WTC11 (cell line): ENCODE measurements around the gene UGGT2. TPM values are rescaled to one million over a fixed set of nuclear protein-coding genes. Genes with fewer than 3 reads are reported as not detected.

Source experiments
- ATAC-seq: fragments of 200-7000 bp; cut with Tn5 transposase; 2 replicates; pipeline ENCODE4 v1.10.0; 2021; ENCODE audit warnings: mild to moderate bottlenecking, moderate library complexity
- CTCF ChIA-PET: fragments of 300-600 bp; sonication (Branson Sonifier 250); formaldehyde crosslinking; loops from one replicate; lab custom pipeline; 2021; ENCODE audit warnings: antibody characterized with exemption; lab: Charles Lee
- POLR2A ChIA-PET: fragments of 350-600 bp; sonication (Branson Sonifier 250); formaldehyde crosslinking; loops from one replicate; lab custom pipeline; 2021; ENCODE audit warnings: antibody characterized with exemption; lab: Charles Lee
- DNase-seq: peaks from one replicate; pipeline ENCODE4 v3.0.0; 2021; ENCODE audit warnings: low spot score
- H3K27ac Mint-ChIP-seq: 2 replicates; pipeline ENCODE4 v1.8.0; 2021; ENCODE audit warnings: mixed read lengths
- H3K27me3 Mint-ChIP-seq: 2 replicates; pipeline ENCODE4 v1.8.0; 2021; ENCODE audit warnings: low read depth, mild to moderate bottlenecking, moderate library complexity, mixed read lengths
- H3K36me3 Mint-ChIP-seq: 2 replicates; pipeline ENCODE4 v1.8.0; 2021; ENCODE audit warnings: mixed read lengths
- H3K4me1 Mint-ChIP-seq: 2 replicates; pipeline ENCODE4 v1.8.0; 2022; ENCODE audit warnings: mixed read lengths
- H3K4me3 Mint-ChIP-seq: 2 replicates; pipeline ENCODE4 v1.8.0; 2021; ENCODE audit warnings: mild to moderate bottlenecking, moderate library complexity, mixed read lengths
- H3K9me3 Mint-ChIP-seq: 2 replicates; pipeline ENCODE4 v1.8.0; 2021; ENCODE audit warnings: mixed read lengths
- AFF4 ChIP-seq: sonication (generic); formaldehyde crosslinking; IDR thresholded peaks from 2 replicates; pipeline ENCODE4 v1.8.1; 2023; ENCODE audit warnings: mild to moderate bottlenecking, missing genetic modification reagents, borderline replicate concordance
- AR ChIP-seq: fragments of 250-450 bp; sonication (Bioruptor Pico); IDR thresholded peaks from 2 replicates; pipeline ENCODE4 v1.9.0; 2021; ENCODE audit warnings: mild to moderate bottlenecking
- CDX4 ChIP-seq: fragments of 250-450 bp; sonication (Bioruptor Pico); IDR thresholded peaks from 2 replicates; pipeline ENCODE4 v1.9.0; 2021; ENCODE audit warnings: moderate library complexity, mild to moderate bottlenecking, inconsistent platforms, borderline replicate concordance
- FOXP1 ChIP-seq: sonication (generic); formaldehyde crosslinking; IDR thresholded peaks from 2 replicates; pipeline ENCODE4 v1.8.0; 2022; ENCODE audit warnings: missing genetic modification reagents, mild to moderate bottlenecking, moderate library complexity, borderline replicate concordance
- MXD4 ChIP-seq: fragments of 250-450 bp; sonication (Bioruptor Pico); IDR thresholded peaks from 2 replicates; pipeline ENCODE4 v1.8.0; 2021; ENCODE audit warnings: mild to moderate bottlenecking, moderate library complexity, borderline replicate concordance
- NFYB ChIP-seq: sonication (generic); formaldehyde crosslinking; conservative IDR thresholded peaks from 2 replicates; pipeline ENCODE4 v1.8.0; 2022; ENCODE audit warnings: low read depth, missing genetic modification reagents
- PRDM15 ChIP-seq: sonication (generic); formaldehyde crosslinking; IDR thresholded peaks from 2 replicates; pipeline ENCODE4 v1.8.0; 2022; ENCODE audit warnings: missing genetic modification reagents
- SMAD3 ChIP-seq: sonication (generic); formaldehyde crosslinking; IDR thresholded peaks from 2 replicates; pipeline ENCODE4 v1.8.0; 2022; ENCODE audit warnings: missing genetic modification reagents, mild to moderate bottlenecking, borderline replicate concordance
- SOX15 ChIP-seq: fragments of 250-450 bp; sonication (Bioruptor Pico); IDR thresholded peaks from 2 replicates; pipeline ENCODE4 v1.9.0; 2021; ENCODE audit warnings: mild to moderate bottlenecking
- TEAD1 ChIP-seq: sonication (generic); formaldehyde crosslinking; IDR thresholded peaks from 2 replicates; pipeline ENCODE4 v1.8.0; 2022; ENCODE audit warnings: mild to moderate bottlenecking, missing genetic modification reagents
- USF1 ChIP-seq: sonication (generic); formaldehyde crosslinking; IDR thresholded peaks from 2 replicates; pipeline ENCODE4 v1.8.0; 2022; ENCODE audit warnings: mild to moderate bottlenecking, missing genetic modification reagents
- ZNF219 ChIP-seq: sonication (generic); formaldehyde crosslinking; IDR thresholded peaks from 2 replicates; pipeline ENCODE4 v1.8.0; 2023; ENCODE audit warnings: missing genetic modification reagents, mild to moderate bottlenecking, borderline replicate concordance
- ZNF512 ChIP-seq: sonication (generic); formaldehyde crosslinking; IDR thresholded peaks from 2 replicates; pipeline ENCODE4 v1.8.1; 2022; ENCODE audit warnings: missing genetic modification reagents, borderline replicate concordance
- total RNA-seq: library from RNA; stranded (reverse); gene quantifications from 3 replicates; pipeline ENCODE4 v1.2.3, GENCODE V29; 2021

UGGT2 gene
- total RNA-seq, 1 experiment from 2014 or later = 31.1 TPM

- CTCF ChIA-PET = interaction anchor here (1.2 kb wide), 1 partner anchor 158 kb away, joined by 3 read pairs; no protein-coding TSS in a partner anchor
- TF ChIP-seq ZNF219 (CRISPR knock-in tag) (no peak), SMAD3 (CRISPR knock-in tag) (no peak), AFF4 (no peak), MXD4 (CRISPR knock-in tag) (no peak), SOX15 (no peak), USF1 (CRISPR knock-in tag) (no peak), CDX4 (CRISPR knock-in tag) (no peak), FOXP1 (CRISPR knock-in tag) (no peak), TEAD1 (CRISPR knock-in tag) (no peak), ZNF512 (no peak), NFYB (CRISPR knock-in tag) (no peak), PRDM15 (no peak), AR (CRISPR knock-in tag) (no peak)
Measured at GRCh38 chr13:96071504-96071903, 18.3 kb upstream of the UGGT2 start.

More at GRCh38 chr13:96071504-96071903, 18.3 kb upstream of the UGGT2 start:
- Mint-ChIP-seq H3K36me3 (no peaks in the 10 kb centered on the region), H3K4me1 (peaks cover 12% of the 10 kb centered on the region), H3K27ac (no peak overlapping the region), H3K27me3 (no peaks in the 10 kb centered on the region), H3K9me3 (peaks cover 7% of the 10 kb centered on the region), H3K4me3 (no peak overlapping the region)
- DNase-seq = no peak
- no peak for ATAC-seq
- POLR2A ChIA-PET = no interaction called here
